Effector CD8-positive, alpha-beta T cell (primary cell): ENCODE data around the gene PACRG.
"Not testable (repeated sequence)": the region's sequence is repeated elsewhere in the genome, so short reads cannot be mapped to it uniquely, and the experiment has no call there.

ENCODE experiments used
- DNase-seq: peaks from one replicate; lab custom pipeline; 2025; lab: John Stamatoyannopoulos, UW

PACRG gene

GRCh38 chr6:163314791-163315470 is 587.2 kb downstream of the PACRG start:
- DNase-seq, result no peak

DNA sequence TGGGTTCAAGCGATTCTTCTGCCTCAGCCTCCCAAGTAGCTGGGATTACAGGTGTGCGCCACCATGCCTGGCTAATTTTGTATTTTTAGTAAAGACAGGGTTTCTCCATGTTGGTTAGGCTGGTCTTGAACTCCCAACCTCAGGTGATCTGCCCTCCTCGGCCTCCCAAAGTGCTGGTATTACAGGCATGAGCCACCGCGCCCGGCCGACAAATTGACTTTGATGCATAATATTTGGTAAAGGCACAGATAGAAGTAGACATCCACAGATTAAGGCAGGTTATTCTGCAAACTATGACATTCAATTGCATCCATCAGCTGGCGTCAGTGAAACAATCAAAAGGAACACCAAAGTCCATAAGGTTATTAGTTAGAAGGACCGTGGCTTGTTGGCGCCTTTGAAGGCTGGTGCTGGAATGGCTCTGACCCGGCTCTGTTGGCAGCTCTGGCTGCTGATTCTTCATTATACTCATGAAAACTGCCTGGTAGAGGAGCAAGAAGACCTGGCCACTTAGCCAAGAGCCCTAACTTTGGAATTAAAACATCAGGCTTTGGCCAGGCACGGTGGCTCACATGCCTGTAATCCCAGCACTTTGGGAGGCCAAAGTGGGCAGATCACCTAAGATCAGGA is 589.2 kb downstream of the PACRG start:
- not testable (repeated sequence) for DNase-seq

DNA sequence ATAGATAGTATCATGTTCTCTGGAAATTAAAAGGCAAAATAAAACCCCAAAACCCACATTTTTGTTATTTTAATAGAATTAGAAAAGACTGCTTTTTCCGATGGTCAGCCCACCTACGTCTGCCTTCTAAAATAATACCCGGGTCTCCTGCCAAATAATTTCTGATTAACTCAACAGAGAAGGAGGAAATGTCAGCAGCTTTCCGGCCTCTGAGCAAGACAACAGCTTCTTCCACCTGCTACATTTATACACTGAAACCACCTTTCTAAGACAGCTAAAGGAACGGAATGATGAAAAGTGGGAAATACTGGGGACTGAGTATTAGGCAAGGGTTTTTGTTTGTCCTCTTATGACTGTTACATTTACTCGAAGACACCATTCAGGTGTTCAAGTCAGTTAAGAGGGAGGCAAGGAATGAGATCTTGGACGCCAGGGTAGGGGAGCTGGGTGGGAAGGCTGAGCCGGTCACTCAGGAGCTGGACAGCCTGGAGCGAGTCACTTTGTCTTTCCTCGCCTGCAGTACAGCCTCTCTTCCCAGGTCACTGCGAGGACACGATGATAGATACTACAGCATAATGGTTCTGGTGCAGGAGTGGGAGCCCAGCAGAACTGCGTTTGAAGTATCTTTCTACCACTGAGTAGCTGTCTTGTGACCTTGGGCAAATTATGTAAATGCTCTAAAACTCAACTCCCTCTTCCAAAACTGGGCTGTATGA is 590.5 kb downstream of the PACRG start:
- DNase-seq, result no peak

DNA sequence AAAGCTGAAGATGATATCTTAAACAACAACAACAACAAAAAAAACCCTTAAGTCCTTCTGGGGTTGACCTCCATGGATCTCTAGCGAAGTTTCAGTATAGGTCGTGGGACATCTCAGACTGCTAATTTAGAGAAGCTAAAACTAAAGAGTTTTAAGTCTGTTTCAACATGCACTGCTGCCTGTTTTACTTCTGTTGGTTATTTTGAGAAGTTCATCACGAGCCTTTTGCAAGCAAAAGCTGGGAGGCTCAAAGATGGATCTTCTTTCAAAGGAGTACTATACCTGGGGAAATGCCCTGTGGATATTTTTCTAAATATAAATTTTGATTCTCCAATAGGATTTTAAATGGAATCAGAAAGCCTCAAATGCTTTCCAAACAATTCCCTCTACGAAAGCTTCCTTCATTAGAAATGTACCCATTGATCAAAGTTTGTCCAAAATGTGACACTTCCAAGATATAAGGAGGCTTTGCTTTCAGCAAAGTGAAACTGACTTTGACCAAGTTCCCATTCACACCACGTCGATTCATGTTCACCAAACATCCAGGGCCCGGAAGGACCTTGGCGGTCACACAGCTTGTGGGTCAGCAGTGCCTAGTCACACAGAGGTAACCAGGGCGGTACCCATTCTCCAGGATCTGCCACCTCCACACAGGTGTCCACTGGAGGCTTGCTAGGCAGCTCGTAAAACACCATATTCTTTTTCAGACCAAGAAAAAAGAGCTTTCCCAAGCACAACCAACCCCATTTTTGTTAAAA is 592.0 kb downstream of the PACRG start:
- DNase-seq, result no peak

DNA sequence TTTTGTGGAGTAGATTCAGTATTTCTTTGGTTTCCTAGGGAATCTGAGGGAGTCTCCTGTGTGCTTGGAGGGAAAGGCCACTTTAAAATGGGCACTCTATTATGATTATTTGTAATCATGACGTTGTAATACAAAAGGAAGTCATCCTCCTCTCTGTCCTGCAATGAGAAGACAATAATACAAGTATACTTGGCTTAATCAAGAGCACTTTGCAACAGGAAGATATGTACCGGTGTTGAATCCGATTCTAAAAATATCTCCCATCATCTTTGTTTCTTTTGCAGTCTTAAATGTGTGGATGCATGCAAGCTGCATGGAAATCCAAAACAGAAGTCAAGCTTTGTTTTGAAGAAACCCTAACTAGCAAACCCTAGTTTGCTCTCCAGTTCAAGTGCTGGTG is 592.6 kb downstream of the PACRG start:
- DNase-seq, result no peak

DNA sequence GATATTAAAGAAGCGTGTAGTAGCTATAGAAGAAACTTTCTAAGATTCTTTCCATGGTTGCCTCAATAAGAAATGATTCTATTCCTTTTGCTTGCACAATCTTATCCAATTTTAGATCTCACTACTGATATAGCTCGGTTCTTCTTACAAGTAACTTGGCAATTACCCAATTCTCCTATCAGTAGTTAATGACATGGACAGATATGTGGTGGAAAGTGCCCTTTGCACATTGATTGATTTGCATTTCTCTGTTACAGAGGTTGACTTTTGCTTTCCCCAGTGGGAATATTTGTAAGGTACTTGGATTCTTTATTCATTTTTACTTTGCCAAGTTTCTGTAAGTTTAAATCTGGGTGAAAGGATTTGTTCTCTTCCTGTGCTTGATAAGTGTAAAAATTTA is 593.0 kb downstream of the PACRG start:
- no peak for DNase-seq

DNA sequence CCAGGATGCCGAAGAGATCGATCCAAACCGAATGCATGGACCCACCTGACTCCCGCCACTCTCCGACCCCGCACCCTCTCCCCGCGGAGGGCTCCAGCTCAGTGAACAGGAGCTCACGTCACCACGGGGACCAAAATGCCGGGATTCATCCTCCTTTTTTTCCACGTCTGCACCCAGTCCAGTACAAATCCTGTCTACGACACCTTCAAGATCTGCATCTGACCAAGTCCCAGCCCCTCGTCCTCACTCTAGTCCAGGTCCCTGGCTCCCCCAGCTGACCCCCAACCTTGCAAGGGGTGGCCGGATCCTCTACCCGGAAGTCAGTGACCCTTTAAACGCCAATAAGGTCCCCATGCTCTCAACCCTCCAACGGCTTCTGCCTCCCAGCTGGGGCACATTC is 593.9 kb downstream of the PACRG start:
- no peak for DNase-seq

DNA sequence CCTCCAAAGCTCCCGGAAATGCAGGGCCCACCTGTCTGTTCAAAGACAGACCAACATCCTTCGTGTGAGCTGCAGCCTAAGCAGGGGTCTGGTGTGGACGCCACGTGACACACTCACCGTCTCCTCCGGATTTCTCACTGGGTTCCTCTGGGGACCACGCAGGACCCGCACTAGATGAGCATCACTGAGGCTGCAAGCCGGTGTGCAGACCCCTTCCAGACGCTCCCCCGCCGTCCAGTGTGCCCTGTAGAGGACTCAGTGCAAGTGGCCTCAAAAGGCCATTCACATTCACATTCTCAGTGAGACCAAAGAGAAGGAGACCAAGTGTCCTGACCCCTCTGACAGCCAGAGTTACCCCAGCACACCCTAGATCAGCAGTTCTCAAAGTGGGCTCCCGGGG is 595.5 kb downstream of the PACRG start:
- DNase-seq, result no peak

GRCh38 chr6:163323705-163324104 is 595.9 kb downstream of the PACRG start:
- DNase-seq, result no peak

GRCh38 chr6:163324326-163324687 is 596.5 kb downstream of the PACRG start:
- no peak for DNase-seq

DNA sequence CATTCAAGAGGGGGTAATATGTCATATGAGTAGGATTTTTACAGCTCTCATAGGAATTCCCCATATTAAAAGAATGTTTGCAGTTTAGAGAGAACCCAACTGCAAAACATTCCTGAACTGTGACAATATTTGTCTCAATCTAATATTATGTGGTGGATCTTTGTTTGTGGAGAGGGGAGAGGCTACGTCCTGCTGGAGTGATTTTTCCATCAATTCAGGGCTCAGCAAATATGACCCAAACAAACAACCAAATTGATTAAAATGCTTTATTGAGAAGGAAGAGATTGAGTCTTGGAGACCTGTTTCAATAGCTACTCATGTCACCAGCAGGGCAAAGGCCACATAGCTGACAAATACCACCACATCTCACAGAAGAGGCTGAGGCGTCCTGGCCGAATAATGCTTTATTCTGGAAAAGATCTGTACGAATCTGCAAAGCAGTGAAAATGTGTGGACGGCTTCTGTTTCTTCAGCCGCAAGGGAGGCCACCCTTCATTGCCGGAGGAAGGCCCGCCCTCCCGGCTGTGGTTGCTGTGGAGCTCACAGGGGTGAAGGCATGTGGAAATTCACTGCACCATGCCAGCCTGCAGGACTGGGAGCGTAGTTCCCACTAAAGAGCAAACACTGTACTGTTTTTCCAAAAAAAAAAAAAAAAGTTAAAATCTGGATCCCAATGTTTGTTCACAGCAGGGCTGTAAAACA is 597.1 kb downstream of the PACRG start:
- DNase-seq, result no peak

GRCh38 chr6:163325390-163325784 is 597.6 kb downstream of the PACRG start:
- no peak for DNase-seq

DNA sequence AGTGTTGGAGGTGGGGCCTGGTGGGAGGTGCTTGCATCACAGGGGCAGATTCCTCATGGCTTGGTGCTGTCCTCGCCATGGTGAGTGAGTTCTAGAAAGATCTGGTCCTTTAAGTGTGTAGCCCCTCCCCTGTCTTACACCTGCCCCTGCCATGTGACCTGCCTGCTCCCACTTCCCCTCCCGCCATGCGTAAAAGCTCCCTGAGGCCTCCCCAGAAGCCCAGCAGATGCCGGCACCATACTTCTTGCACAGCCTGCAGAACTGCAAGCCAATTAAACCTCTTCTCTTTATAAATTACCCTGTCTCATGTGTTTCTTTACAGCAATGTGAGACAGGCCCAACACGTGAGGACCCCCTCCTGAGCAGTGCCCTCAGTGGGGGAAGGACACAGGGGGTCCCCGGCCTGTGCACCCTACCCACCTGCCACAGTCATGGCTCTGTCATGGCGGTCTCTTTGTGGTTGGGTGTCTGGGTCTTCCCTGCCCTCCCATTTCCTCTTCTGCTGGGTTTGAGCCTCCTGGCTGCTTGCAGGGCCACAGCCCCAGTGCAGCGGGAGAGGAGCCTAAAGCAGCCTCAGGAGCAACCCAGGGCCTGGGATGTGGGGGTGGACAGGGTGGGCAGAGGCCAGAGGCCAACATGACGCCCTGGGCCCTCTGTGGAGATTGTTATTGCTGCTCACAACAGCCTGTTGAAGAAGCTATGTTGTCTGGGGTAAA is 599.5 kb downstream of the PACRG start:
- DNase-seq, result no peak

DNA sequence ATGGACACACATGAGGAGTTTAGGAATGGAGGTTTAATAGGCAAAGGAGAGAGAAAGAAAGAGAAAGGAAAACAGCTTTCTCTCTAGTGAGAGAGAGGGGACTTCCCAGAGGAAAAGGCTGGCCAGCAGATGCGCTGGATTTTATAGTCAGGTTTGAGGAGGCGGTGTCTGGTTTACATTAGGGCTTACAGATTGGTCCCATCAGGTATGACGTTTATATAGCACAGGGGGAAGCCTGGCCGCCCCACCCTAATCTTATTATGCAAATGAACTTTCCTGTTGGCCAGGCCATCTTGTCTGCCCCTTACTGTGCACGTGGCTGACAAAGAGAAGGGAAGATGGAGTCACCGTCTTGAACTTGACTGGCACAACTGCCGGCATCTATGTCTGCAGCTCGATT is 600.1 kb downstream of the PACRG start:
- DNase-seq, result no peak

DNA sequence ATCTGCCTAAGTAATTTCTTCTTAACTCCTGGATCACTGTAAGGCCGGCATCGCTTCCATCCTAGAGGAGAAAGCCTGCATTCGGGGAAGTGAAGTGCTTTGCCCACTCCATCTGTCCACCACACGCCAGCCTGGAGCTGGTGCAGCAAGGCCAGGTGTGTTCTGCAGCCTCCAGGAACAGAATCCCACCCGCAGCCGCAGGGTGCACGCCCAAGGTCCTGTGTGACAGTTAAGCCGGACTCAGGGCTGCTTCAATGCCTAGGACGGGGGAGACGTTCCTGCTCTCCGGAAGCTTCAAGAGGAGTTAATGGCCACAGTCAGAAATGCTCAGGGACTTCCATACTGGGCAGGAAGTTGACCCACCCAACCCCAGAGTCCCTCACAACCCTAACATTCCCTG is 600.6 kb downstream of the PACRG start:
- DNase-seq, result no peak

DNA sequence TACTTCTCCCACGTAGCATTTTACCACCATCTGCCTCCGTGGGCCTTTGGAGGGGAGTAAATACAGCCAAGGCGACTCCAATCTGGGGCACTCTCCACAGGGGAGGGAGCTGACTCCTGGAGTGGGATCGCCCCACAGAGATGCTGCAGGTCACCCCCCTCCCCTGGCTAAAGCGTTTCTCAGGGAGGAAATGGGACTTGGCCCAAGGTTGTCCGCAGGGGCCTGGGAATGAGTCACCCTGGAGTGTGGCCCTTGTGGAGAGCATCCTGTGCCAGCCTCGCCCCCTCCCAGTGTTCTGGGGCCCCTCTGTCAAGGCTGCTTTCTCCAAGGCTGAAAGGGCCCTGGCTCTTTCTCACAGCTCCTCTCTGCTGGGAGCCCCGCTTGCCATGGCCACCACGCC is 602.2 kb downstream of the PACRG start:
- DNase-seq, result no peak

GRCh38 chr6:163331245-163331644 is 603.5 kb downstream of the PACRG start:
- no peak for DNase-seq

GRCh38 chr6:163332575-163332974 is 604.8 kb downstream of the PACRG start:
- DNase-seq, result no peak

DNA sequence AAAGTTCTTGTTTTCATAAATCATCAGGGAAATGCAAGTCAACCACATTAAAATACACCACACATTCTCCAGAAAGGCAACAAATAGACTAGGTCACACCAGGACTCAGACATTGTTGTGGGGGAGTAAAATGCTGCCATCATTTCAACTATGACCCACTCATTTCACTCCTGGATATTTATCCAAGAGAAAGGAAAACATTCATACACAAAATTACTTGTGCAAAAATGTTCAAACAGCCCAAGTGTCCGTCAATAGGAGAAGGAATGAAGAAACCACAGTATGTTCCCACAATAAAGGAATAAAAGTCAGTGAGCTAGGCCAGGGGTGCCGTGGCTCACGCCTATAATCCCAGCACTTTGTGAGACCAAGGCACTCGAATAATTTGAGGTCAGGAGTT is 605.3 kb downstream of the PACRG start:
- no peak for DNase-seq

DNA sequence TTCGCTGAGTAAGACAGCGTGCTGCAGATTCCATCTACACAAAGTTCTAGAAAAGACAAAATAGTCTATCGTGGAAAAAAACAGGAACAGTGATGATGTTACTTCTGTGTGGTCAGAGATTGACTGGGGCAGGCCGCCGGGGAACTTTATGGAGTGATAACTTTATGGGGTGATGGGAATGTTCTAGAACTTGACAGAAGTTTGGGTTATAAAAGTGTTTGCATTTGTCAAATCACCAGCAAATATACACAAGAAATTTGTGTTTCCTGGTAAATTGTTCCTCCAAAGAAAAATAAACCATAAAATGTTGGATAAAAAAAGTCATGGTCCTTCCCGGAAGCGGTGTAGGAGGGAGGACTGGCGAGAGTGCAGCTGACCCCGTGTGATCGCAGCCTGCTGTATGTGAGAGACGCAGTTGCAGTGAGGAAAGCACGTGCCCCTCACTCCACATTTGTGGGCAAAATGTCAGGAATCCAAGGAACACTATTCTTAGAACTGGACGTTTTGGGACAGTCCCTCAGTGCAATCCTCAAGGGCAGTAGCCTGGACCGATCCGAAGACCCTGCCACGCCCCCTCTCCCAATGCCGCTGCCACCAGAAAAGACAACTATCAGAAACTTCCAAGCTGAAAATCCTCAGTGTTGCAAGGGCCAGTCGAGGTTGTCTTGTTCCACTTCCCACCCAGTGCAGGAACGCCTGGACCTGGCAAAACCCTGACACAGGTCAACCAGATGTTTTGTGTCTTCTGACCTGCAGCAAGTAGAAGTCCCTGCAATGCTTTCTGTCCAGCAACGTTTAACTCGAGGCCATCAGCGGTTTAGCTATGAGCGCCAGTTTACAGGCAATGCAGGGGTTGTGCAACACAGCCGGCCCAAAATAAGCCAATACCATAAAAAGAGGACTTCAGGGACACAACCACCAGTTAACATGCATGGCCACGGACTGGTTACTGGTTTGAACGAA is 606.2 kb downstream of the PACRG start:
- DNase-seq, result no peak
